Measurements from ENCODE around the gene BMF. TPM values are rescaled to one million over a fixed set of nuclear protein-coding genes. Genes with fewer than 3 reads are reported as not detected.

BMF gene
- total and polyA plus RNA-seq, 12 donors, result 1.3 to 12.8 (median 7.1) TPM

GRCh38 chr15:40098489-40099261, 10.0 kb downstream of the BMF start:
- intact Hi-C loops (cut with DNase I), result no loop called here
- Histone ChIP-seq H3K4me1 (replicated peaks in 1 of 2) (peaks cover 38 to 88% of the 10 kb centered on the region in 2 donors), H3K4me3 (no peak overlapping the region), H3K9me3 (replicated peaks in 1 of 3) (no peaks in the 10 kb centered on the region), H3K27ac (peak overlapping the region in 4 of 5 donors; percentile 45 to 89 (median 72)), H3K27me3 (no peaks in the 10 kb centered on the region), H3K36me3 (replicated peaks in 1 of 2) (no peaks in the 10 kb centered on the region)
- 8 to 13% (median 11%) methylated on average over 11 to 12 of the region's 12 CpGs for WGBS, 4 donors
- TF ChIP-seq POLR2A (IDR thresholded peaks at IDR 0.05), result peak in 1 of 2 donors; percentile 84
- TF ChIP-seq CTCF (IDR thresholded peaks at IDR 0.05), result no peak
- peak; percentile 81 to 93 (median 90) for DNase-seq

GRCh38 chr15:40097968-40098476, 10.7 kb downstream of the BMF start:
- no peaks in the 10 kb centered on the region for H3K36me3 ChIP-seq (replicated peaks in 1 of 2)
- H3K27me3 ChIP-seq, result no peaks in the 10 kb centered on the region
- peak in 6 of 7 donors; percentile 54 to 78 (median 64) for DNase-seq
- peak overlapping the region in 4 of 5 donors; percentile 45 to 89 (median 72) for H3K27ac ChIP-seq
- no peaks in the 10 kb centered on the region for H3K9me3 ChIP-seq (replicated peaks in 1 of 3)
- H3K4me3 ChIP-seq, result no peak overlapping the region
- intact Hi-C loops (cut with DNase I), result no loop called here
- peaks cover 32 to 88% of the 10 kb centered on the region in 2 donors for H3K4me1 ChIP-seq (replicated peaks in 1 of 2)
- no peak for TF ChIP-seq POLR2A (IDR thresholded peaks at IDR 0.05)
- TF ChIP-seq CTCF (IDR thresholded peaks at IDR 0.05), result no peak
- WGBS, 4 donors, result 41 to 52% (median 43%) methylated on average over 6 to 10 of the region's 10 CpGs

DNA sequence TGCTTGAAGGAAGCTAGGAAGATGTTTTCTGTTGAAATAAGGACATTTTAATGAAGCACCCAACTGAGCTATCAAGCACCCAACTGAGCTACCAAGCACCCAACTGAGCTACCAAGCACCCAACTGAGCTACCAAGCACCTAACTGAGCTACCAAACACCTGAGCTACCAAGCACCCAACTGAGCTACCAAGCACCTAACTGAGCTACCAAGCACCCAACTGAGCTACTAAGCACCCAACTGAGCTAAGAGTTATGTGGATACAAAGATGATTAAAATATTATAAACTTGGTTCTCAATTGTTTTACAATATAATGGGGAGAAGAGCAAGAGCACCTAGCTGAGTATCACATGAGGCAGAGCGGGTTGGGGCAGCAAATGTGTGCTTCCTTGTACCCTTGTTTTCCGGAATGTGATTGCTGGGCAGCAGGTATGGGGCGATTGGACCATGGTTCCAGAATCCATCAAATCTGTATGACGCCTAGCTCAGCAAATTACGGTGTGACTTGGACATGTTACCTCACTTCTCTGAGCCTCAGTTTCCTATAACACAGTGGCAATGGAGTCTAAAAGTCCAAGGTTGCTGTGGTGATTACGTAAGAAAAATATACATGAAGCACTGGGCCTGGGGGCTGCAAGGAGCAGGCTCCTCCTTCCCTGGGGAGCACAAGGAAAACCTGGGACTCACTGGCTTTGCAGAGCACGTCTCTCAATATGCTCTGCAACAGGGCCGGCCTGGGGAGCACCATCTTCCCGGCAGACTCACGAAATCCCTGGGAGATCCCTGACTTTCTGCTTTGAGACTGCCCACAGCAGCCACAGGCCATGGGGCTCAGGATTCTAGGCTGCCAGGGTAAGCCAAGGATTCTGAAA, 11.3 kb downstream of the BMF start:
- Histone ChIP-seq H3K27ac (peak overlapping the region in 4 of 5 donors; percentile 21 to 89 (median 55)), H3K27me3 (no peaks in the 10 kb centered on the region), H3K4me1 (replicated peaks in 1 of 2) (peaks cover 32 to 88% of the 10 kb centered on the region in 2 donors), H3K36me3 (replicated peaks in 1 of 2) (no peaks in the 10 kb centered on the region), H3K4me3 (no peak overlapping the region), H3K9me3 (replicated peaks in 1 of 3) (no peaks in the 10 kb centered on the region)
- WGBS, 4 donors, result 77 to 94% (median 81%) methylated on average over 8 to 10 of the region's 10 CpGs
- DNase-seq, result no peak
- TF ChIP-seq CTCF (IDR thresholded peaks at IDR 0.05) (no peak), POLR2A (IDR thresholded peaks at IDR 0.05) (no peak)
- intact Hi-C loops (cut with DNase I), result no loop called here
